HEK293T (cell line): ENCODE data around the gene BLOC1S5.

ENCODE experiments used
- CTCF ChIA-PET: fragments of 350-600 bp; formaldehyde crosslinking; extraction: SDS; loops from one replicate; lab custom pipeline; 2021; ENCODE audit warnings: antibody characterized with exemption, inconsistent platforms; lab: Yijun Ruan, JAX
- POLR2A ChIA-PET: fragments of 350-600 bp; formaldehyde crosslinking; extraction: SDS; loops from one replicate; lab custom pipeline; 2020; ENCODE audit warnings: antibody characterized with exemption, inconsistent platforms; lab: Yijun Ruan, JAX
- DNase-seq: peaks from one replicate; pipeline ENCODE4 v3.0.0; 2012; ENCODE audit warnings: mixed read lengths; ENCODE audit errors: extremely low spot score
- ARNT ChIP-seq: fragments of 450-650 bp; IDR thresholded peaks from 2 replicates; pipeline ENCODE4 v1.6.1; 2017; ENCODE audit warnings: mild to moderate bottlenecking
- BHLHE40 ChIP-seq: fragments of 450-650 bp; IDR thresholded peaks from 2 replicates; pipeline ENCODE4 v1.6.1; 2016; ENCODE audit warnings: mild to moderate bottlenecking, moderate library complexity, borderline replicate concordance
- CTBP1 ChIP-seq: fragments of 450-650 bp; IDR thresholded peaks from 2 replicates; pipeline ENCODE4 v1.6.1; 2016; ENCODE audit warnings: borderline replicate concordance
- ELF4 ChIP-seq: fragments of 450-650 bp; IDR thresholded peaks from 2 replicates; pipeline ENCODE4 v1.6.1; 2017; ENCODE audit warnings: antibody characterized with exemption
- FOXA1 ChIP-seq: fragments of 450-650 bp; IDR thresholded peaks from 2 replicates; pipeline ENCODE4 v1.6.1; 2016; ENCODE audit warnings: mild to moderate bottlenecking
- FOXK2 ChIP-seq: fragments of 450-650 bp; IDR thresholded peaks from 2 replicates; pipeline ENCODE4 v1.6.1; 2016; ENCODE audit warnings: mild to moderate bottlenecking
- FOXM1 ChIP-seq: fragments of 450-650 bp; IDR thresholded peaks from 2 replicates; pipeline ENCODE4 v1.6.1; 2017; ENCODE audit warnings: mild to moderate bottlenecking, borderline replicate concordance
- HDGF ChIP-seq: fragments of 450-650 bp; IDR thresholded peaks from 2 replicates; pipeline ENCODE4 v1.6.1; 2017; ENCODE audit warnings: antibody characterized with exemption, borderline replicate concordance
- L3MBTL2 ChIP-seq: fragments of 450-650 bp; conservative IDR thresholded peaks from 2 replicates; pipeline ENCODE4 v1.6.1; 2016; ENCODE audit warnings: mild to moderate bottlenecking
- LEF1 ChIP-seq: fragments of 450-650 bp; IDR thresholded peaks from 2 replicates; pipeline ENCODE4 v1.6.1; 2017; ENCODE audit warnings: mild to moderate bottlenecking, borderline replicate concordance
- NFRKB ChIP-seq: fragments of 450-650 bp; IDR thresholded peaks from 2 replicates; pipeline ENCODE4 v1.6.1; 2016; ENCODE audit warnings: mild to moderate bottlenecking, moderate library complexity
- PKNOX1 ChIP-seq: fragments of 450-650 bp; IDR thresholded peaks from 2 replicates; pipeline ENCODE4 v1.6.1; 2016
- SP1 ChIP-seq: fragments of 450-650 bp; IDR thresholded peaks from 2 replicates; pipeline ENCODE4 v1.6.1; 2017
- SUZ12 ChIP-seq: fragments of 450-650 bp; IDR thresholded peaks from 2 replicates; pipeline ENCODE4 v1.6.1; 2016; ENCODE audit warnings: mild to moderate bottlenecking
- TARDBP ChIP-seq: fragments of 450-650 bp; IDR thresholded peaks from 2 replicates; pipeline ENCODE4 v1.6.1; 2016
- ZNF384 ChIP-seq: fragments of 450-650 bp; IDR thresholded peaks from 2 replicates; pipeline ENCODE4 v1.6.1; 2016

Gene BLOC1S5

GRCh38 chr6:8108759-8109539 is 44.8 kb upstream of the BLOC1S5 start:
- TF ChIP-seq ARNT (no peak), SP1 (no peak), LEF1 (no peak), CTBP1 (no peak), NFRKB (no peak), ZNF384 (no peak)
- ChIA-PET POLR2A (no interaction called here), CTCF (no interaction called here)
- DNase-seq = no peak

GRCh38 chr6:8108031-8108660 is 44.0 kb upstream of the BLOC1S5 start:
- TF ChIP-seq ELF4 (no peak), FOXA1 (no peak), ZNF384 (no peak), FOXK2 (no peak), NFRKB (no peak), SUZ12 (no peak), L3MBTL2 (no peak)
- CTCF ChIA-PET = no interaction called here
- POLR2A ChIA-PET = no interaction called here
- DNase-seq = no peak

GRCh38 chr6:8105791-8106190 is 41.6 kb upstream of the BLOC1S5 start:
- no peak for TF ChIP-seq SUZ12
- no peak for TF ChIP-seq CTBP1
- TF ChIP-seq L3MBTL2 = no peak
- TF ChIP-seq NFRKB = no peak
- TF ChIP-seq FOXK2 = no peak
- no peak for TF ChIP-seq TARDBP
- TF ChIP-seq SP1 = no peak
- no peak for TF ChIP-seq LEF1
- TF ChIP-seq PKNOX1 = no peak
- DNase-seq = no peak
- ChIA-PET CTCF (no interaction called here), POLR2A (no interaction called here)

- POLR2A ChIA-PET = no interaction called here
- CTCF ChIA-PET = no interaction called here
- no peak for DNase-seq
- TF ChIP-seq BHLHE40 (no peak), FOXA1 (no peak), SUZ12 (no peak), NFRKB (no peak), L3MBTL2 (no peak), FOXM1 (no peak), ZNF384 (no peak), SP1 (no peak), LEF1 (no peak)
These were observed 39.5 kb upstream of the BLOC1S5 start for GRCh38 chr6:8103726-8104125.

- ChIA-PET CTCF (interaction anchor here (1.0 to 1.1 kb wide), 2 partner anchors 29 to 117 kb away, joined by 3 read pairs; no protein-coding TSS in a partner anchor), POLR2A (interaction anchor here (0.6 to 2.3 kb wide), 15 partner anchors 8 to 191 kb away, joined by 3 to 24 read pairs (median 4); partner anchors contain the start of gene BLOC1S5)
- TF ChIP-seq ZNF384 = no peak
- TF ChIP-seq FOXA1 = no peak
- TF ChIP-seq NFRKB = peak; percentile 88
- no peak for TF ChIP-seq SUZ12
- TF ChIP-seq SP1 = no peak; the same call in 1 of the 2 replicates
- peak; percentile 87 for TF ChIP-seq L3MBTL2
- no peak for TF ChIP-seq BHLHE40
- no peak for TF ChIP-seq TARDBP
- no peak for TF ChIP-seq FOXM1
- TF ChIP-seq PKNOX1 = no peak
- no peak for TF ChIP-seq HDGF
- no peak for TF ChIP-seq CTBP1
- TF ChIP-seq FOXK2 = no peak
- DNase-seq = peak; percentile 95
These were observed 38.2 kb upstream of the BLOC1S5 start, which contains the start of gene EEF1E1 for GRCh38 chr6:8102122-8102958. TSS of gene EEF1E1 (minus strand) at chr6:8102548. CDS start at chr6:8102521, 27 bp downstream.

- CTCF ChIA-PET = no interaction called here
- POLR2A ChIA-PET = interaction anchor here (1.2 kb wide), 1 partner anchor 15 kb away, joined by 4 read pairs; no protein-coding TSS in a partner anchor
- TF ChIP-seq SP1 = no peak
- TF ChIP-seq FOXM1 = no peak
- no peak for TF ChIP-seq ZNF384
- no peak for TF ChIP-seq HDGF
- TF ChIP-seq BHLHE40 = no peak
- TF ChIP-seq SUZ12 = no peak
- TF ChIP-seq ELF4 = no peak
- TF ChIP-seq ARNT = no peak
- no peak for TF ChIP-seq FOXA1
- no peak for TF ChIP-seq NFRKB
- DNase-seq = no peak
These were observed 36.1 kb upstream of the BLOC1S5 start for GRCh38 chr6:8100159-8100854.
